ENCODE results near the gene UFSP1.
"Not testable (repeated sequence)": the region's sequence is repeated elsewhere in the genome, so short reads cannot be mapped to it uniquely, and the experiment has no call there.

UFSP1 gene

GRCh38 chr7:100879685-100880261 is 9.7 kb downstream of the UFSP1 start:
- DNase-seq = no peak

DNA sequence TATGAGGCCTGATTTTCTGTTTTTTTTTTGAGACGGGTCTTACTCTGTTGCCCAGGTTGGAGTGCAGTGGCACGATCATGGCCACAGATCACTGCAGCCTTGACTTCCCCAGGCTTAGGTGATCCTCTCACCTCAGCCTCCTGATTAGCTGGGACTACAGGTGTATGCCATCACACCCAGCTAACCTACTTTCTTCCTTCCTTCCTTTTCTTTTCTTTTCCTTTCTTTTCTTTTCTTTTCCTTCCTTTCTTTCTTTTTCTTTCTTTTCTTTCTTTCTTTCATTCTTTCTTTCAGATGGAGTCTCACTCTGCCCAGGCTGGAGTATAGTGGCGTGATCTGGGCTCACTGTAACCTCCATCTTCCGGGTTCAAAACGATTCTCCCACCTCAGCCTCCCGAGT is 10.8 kb downstream of the UFSP1 start:
- DNase-seq = no peak

DNA sequence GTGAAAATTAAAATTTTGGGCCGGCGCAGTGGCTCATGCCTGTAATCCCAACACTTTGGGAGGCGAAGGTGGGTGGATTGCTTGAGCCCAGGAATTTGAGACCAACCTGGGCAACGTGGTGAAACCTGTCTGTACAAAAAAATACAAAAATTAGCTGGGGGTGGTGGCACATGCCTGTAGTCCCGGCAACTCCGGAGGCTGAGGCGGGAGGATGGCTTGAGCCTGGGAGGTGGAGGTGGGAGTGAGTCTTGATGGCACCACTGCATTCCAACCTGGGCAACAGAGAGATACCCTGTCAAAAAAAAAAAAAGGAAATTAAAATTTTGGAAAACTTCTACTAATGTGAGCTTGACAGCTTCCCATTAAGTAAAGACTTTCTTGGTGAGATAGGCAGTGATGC is 11.5 kb downstream of the UFSP1 start:
- DNase-seq = no peak

GRCh38 chr7:100875356-100875751 is 14.2 kb downstream of the UFSP1 start:
- DNase-seq = no peak

GRCh38 chr7:100874577-100875355 is 14.7 kb downstream of the UFSP1 start, which contains the start of gene SRRT:
TSS of gene SRRT (plus strand) at chr7:100875103. CDS start at chr7:100875591, 488 bp downstream.
- DNase-seq = peak; percentile 97

- peak; percentile 46 for DNase-seq
Measured at GRCh38 chr7:100874300-100874576, 15.3 kb downstream of the UFSP1 start.

GRCh38 chr7:100873599-100874299 is 15.8 kb downstream of the UFSP1 start:
- DNase-seq = no peak

DNA sequence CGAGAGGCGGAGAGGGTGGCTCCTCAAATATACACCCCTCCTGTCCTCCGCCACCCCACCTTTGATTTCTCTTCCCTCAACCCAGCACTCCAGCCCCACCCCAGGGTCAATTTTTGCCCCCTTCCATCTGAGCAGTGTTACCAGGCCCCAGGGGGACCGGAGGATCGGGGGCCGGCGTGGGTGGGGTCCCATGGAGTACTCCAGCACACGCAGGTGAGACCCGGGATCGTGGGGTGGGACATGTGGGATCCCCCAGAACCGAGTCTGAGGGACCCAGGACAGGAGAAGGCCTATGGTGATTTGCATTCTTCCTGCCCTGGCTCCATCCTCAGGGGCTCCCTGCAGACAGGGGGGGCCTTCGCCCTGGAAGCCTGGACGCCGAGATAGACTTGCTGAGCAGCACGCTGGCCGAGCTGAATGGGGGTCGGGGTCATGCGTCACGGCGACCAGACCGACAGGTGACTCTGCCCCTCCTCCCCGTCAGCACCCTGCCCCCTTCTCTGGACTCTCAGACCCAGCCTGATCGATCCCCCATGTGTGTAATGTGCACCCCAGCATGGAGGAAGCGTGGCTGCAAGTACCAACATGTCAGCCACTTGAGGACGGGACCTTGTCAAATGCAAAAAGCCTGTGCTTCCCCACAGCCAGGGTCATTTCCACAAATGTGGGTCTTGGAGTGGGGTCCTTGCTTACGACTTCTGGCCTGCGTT is 21.6 kb downstream of the UFSP1 start:
- DNase-seq = no peak

GRCh38 chr7:100867040-100867775 is 22.3 kb downstream of the UFSP1 start, which contains the start of gene TRIP6:
TSS of gene TRIP6 (plus strand) at chr7:100867387. CDS start at chr7:100867498, 111 bp downstream.
- DNase-seq = no peak

DNA sequence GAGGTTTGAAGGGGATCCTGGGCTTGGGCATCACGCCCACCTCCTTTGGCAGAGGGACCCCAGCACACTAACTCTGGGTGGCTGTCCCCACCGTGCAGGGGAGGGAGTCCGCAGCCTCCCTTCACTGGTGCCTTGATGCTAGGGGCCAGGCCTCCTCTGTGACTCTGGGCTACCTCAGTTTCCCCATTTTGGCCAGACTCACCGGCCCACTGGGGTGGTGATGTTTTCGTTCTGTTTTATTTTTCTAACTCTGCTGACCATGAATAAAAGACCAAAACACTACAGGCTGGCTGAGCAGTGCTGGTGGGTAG is 22.8 kb downstream of the UFSP1 start:
- DNase-seq = no peak

DNA sequence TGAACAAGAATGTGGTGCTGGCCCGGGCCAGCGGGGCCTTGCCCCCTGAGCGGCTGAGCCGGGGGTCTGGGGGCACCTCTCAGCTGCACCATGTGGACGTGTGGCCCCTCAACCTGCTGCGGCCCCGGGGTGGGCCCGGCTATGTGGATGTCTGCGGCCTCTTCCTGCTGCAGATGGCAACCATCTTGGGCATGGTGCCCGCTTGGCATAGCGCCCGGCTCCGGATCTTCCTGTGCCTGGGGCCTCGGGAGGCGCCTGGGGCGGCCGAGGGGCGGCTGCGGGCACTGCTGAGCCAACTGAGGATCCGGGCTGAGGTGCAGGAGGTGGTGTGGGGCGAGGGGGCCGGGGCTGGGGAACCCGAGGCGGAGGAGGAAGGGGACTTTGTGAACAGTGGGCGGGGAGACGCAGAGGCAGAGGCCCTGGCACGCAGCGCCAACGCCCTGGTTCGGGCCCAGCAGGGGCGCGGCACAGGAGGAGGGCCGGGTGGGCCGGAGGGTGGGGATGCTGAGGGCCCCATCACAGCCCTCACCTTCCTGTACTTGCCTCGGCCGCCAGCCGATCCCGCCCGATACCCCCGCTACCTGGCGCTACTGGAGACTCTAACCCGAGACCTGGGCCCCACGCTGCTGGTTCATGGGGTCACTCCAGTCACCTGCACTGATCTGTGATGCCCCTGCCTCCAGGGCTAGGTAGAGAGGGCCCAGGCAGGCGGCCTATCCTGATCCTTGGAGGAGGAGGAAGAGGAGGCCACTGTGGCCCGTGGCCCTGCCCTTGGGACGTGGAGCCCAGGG is 23.4 kb downstream of the UFSP1 start:
- DNase-seq = peak; percentile 79

- DNase-seq = peak; percentile 71
Measured at GRCh38 chr7:100865372-100865911, 24.1 kb downstream of the UFSP1 start.

DNA sequence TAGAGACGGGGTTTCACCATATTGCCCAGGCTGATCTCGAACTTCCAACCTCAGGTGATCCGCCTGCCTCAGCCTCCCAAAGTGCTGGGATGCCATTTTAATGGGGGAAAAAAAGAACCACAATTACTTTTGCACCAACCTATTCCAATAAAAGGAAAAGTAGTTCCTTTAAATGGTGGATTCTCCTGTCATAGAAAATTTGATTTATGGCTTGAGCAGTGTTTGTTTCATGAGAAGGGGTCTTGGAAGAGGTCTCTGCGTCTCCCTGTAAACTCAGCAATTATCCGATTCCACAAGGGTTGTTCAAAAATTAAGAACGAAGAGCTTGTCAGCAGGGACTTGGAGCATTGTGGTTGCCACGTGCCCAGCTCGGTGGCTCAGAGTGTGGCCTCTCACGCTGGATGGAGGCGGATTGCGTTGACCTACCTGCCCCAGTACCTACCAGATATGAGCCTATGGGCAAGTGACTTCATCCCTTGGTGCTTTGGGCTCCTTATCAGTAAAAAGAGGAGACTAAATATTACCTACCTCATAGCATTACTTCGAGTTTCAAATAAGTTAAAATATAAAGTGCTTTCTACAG is 25.2 kb downstream of the UFSP1 start:
- no peak for DNase-seq

- DNase-seq = no peak
Measured at GRCh38 chr7:100863406-100863950, 26.0 kb downstream of the UFSP1 start.

GRCh38 chr7:100861616-100861985 is 27.9 kb downstream of the UFSP1 start:
- DNase-seq = no peak

DNA sequence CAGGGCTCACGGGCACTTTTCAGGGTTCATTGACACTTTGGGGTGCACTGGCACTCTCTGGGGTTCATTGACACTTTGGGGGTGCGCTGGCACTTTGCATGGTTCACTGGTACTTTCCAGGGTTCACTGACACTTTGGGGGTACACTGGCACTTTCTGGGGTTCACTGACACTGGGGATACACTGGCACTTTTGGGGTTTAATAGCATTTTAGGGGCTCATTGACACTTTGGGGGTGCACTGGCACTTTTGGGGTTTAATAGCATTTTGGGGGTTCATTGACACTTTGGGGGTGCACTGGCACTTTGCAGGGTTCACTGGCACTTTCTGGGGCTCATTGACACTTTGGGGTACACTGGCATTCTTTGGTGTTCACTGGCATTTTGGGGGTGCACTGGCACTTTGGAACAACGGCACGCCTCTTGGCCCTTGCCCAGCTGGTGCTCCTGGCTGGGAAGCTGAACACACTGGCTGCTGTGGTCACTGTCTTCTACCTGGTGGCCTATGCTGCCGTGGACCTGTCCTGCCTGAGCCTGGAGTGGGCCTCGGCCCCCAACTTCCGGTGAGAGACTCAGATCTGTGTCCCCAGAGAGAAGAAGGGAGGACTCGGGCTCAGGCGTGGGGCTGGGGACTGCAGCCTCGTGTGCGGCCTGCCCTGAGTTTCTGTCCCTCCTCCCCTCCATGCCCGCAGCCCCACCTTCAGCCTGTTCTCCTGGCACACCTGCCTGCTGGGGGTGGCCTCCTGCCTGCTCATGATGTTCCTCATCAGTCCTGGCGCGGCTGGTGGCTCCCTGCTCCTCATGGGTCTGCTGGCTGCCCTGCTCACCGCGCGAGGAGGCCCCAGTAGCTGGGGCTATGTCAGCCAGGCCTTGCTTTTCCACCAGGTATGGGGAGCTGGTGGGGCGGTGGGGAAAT is 28.6 kb downstream of the UFSP1 start:
- no peak for DNase-seq

DNA sequence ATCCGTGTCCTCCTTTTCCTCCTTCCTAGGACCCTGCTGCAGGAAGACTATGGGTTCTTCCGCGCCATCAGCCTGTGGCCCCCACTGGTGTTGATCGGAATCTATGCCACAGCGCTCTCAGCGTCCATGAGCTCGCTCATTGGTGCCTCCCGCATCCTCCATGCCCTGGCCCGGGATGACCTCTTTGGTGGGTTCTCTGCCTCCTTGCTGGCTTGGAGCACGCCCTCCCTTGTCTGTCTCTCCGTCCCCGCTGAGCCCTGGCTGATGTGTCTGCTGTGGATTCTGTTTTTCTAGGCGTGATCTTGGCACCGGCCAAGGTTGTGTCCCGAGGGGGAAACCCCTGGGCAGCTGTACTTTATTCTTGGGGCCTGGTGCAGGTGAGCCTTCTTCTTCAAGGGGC is 29.7 kb downstream of the UFSP1 start:
- DNase-seq = no peak

DNA sequence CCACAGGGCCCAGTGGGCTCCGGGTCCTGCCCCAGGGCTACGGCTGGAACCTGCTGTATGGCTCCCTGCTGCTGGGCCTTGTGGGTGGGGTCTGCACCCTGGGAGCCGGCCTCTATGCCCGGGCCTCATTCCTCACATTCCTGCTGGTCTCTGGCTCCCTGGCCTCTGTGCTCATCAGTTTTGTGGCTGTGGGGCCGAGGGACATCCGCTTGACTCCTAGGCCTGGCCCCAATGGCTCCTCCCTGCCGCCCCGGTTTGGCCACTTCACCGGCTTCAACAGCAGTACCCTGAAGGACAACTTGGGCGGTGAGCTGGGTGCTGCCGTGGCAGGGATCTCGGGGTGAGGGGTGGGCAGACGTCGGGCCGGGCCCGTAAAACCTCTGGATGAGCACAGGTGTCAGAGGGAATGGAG is 32.6 kb downstream of the UFSP1 start:
- no peak for DNase-seq

DNA sequence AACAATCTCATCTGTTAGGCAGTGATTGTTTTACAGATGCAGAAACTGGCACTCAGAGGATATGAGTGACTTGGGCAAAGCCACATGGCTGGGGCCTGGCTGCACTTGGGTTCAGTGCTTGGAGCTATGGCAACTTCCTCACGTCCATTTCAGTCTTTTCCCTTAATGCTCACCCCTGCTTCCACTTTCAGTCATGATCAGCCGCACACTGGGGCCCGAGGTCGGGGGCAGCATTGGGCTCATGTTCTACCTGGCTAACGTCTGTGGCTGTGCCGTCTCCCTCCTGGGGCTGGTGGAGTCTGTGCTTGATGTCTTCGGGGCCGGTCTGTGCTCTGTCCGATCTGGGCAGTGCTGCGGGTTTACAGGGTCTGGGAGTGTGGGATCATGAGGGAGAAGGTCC is 34.0 kb downstream of the UFSP1 start:
- DNase-seq = no peak

DNA sequence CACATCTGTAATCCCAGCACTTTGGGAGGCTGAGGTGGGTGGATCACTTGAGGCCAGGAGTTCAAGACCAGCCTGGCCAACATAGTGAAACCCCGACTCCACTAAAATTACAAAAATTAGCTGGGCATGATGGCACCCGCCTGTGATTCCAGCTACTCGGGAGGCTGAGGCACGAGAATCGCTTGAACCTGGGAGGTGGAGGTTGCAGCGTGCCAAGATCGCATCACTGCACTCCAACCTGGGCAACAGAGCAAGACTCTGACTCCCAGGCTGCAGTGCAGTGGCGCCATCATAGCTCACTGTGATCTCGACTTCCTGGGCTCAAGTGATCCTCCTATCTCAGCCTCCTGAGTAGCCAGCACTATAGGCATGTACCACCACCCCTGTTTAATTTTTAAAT is 34.6 kb downstream of the UFSP1 start:
- not testable (repeated sequence) for DNase-seq

Data from NCI-H1105 treated with DMSO at 0.1 percent for 48 hours (cell line).